AG04450 (cell line): Measurements from ENCODE around the gene COPB2. TPM values are rescaled to one million over a fixed set of nuclear protein-coding genes. Genes with fewer than 3 reads are reported as not detected.

Source experiments
- CTCF ChIA-PET: fragments of 300-600, 350-600 bp; formaldehyde crosslinking; extraction: SDS; loops from one replicate; lab custom pipeline; 2022; ENCODE audit warnings: antibody characterized with exemption, inconsistent platforms; lab: Charles Lee
- POLR2A ChIA-PET: fragments of 350-600 bp; formaldehyde crosslinking; extraction: SDS; loops from one replicate; lab custom pipeline; 2021; ENCODE audit warnings: antibody characterized with exemption, inconsistent platforms; lab: Yijun Ruan, JAX
- DNase-seq: peaks from one replicate; pipeline ENCODE4 v3.0.0-alpha.2; 2011; ENCODE audit warnings: low read depth, low spot score
- H3K27ac ChIP-seq: one replicate; pipeline ENCODE4 v1.5.1; 2012; ENCODE audit warnings: low read depth, low read length, control low read depth
- H3K27me3 ChIP-seq: one replicate; pipeline ENCODE4 v1.6.0; 2012; ENCODE audit warnings: low read length; ENCODE audit not compliant: control insufficient read depth, insufficient read depth
- H3K4me3 ChIP-seq: 2 replicates; pipeline ENCODE4 v1.5.1; 2011; ENCODE audit warnings: mild to moderate bottlenecking, low read depth, low read length, control low read depth
- H3K9me3 ChIP-seq: 2 replicates; pipeline ENCODE4 v1.5.1; 2012; ENCODE audit warnings: low read length; ENCODE audit not compliant: control insufficient read depth, insufficient read depth
- polyA plus RNA-seq: library from polyadenylated mRNA; depleted of rRNA; stranded (reverse); fragments of >200 nt; gene quantifications from 2 replicates; pipeline ENCODE4 v1.2.3, GENCODE V29; 2011
- TF ChIP-seq, protein P1 (sequence below): IDR thresholded peaks from 2 replicates; pipeline ENCODE4 v1.5.1; 2011; ENCODE audit warnings: low read depth, low read length, control low read depth, inconsistent platforms

COPB2 gene
- polyA plus RNA-seq, 1 experiment, result 331 TPM

DNA sequence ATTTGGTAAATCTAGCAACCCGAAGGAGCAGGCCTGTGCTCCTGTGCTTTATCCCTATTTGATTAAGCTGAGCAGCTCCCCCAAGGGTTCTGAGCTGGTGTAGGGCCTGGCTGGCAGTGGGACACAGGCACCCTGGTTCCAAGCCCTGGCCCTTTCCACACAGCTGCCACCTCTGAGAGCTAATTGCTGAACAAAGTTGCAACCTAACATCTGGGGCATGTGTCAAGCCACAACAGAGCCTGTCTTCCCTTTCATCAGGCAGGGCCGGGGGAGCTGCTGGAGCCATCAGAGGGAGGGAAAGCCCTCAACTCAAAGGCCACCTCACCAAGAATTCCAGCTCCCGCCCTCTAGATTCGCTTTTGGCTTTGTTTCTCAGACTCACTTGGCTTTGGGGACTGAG is 62.7 kb downstream of the COPB2 start:
- ChIA-PET POLR2A (no interaction called here), CTCF (interaction anchor here (0.5 to 2.9 kb wide), 6 partner anchors 11 to 411 kb away, joined by 3 to 19 read pairs (median 4); no protein-coding TSS in a partner anchor)
- H3K9me3 ChIP-seq, result peaks cover 4% of the 10 kb centered on the region; the same call in 1 of the 2 replicates
- TF ChIP-seq, protein P1, sequence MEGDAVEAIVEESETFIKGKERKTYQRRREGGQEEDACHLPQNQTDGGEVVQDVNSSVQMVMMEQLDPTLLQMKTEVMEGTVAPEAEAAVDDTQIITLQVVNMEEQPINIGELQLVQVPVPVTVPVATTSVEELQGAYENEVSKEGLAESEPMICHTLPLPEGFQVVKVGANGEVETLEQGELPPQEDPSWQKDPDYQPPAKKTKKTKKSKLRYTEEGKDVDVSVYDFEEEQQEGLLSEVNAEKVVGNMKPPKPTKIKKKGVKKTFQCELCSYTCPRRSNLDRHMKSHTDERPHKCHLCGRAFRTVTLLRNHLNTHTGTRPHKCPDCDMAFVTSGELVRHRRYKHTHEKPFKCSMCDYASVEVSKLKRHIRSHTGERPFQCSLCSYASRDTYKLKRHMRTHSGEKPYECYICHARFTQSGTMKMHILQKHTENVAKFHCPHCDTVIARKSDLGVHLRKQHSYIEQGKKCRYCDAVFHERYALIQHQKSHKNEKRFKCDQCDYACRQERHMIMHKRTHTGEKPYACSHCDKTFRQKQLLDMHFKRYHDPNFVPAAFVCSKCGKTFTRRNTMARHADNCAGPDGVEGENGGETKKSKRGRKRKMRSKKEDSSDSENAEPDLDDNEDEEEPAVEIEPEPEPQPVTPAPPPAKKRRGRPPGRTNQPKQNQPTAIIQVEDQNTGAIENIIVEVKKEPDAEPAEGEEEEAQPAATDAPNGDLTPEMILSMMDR, result no peak
- DNase-seq, result no peak
- H3K4me3 ChIP-seq, result no peak overlapping the region
- H3K27me3 ChIP-seq, result peaks cover 13% of the 10 kb centered on the region
- no peak overlapping the region for H3K27ac ChIP-seq

DNA sequence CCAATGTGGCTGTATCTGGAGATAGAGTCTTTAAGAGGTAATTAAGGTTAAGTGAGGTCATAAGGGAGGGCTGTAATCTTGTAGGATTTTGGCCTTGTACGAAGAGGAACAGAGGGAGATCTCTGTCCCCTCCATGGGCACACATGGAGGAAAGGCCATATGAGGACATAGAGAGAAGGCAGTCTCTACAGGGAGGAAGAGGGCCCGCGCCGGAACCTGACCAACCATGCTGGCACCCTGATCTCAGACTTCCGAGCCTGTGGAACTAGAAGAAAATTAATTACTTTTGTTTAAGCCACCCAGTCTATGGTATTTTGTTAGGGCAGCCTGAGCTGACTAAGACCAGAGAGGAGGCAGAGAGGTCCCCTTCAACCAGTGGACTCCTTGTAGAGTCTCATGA is 63.3 kb downstream of the COPB2 start:
- TF ChIP-seq, protein P1, result no peak
- ChIA-PET POLR2A (no interaction called here), CTCF (interaction anchor here (1.0 to 2.9 kb wide), 5 partner anchors 10 to 402 kb away, joined by 3 to 19 read pairs (median 5); no protein-coding TSS in a partner anchor)
- Histone ChIP-seq H3K27me3 (peaks cover 9% of the 10 kb centered on the region), H3K9me3 (peaks cover 4% of the 10 kb centered on the region; the same call in 1 of the 2 replicates), H3K27ac (no peak overlapping the region), H3K4me3 (no peak overlapping the region)
- DNase-seq, result no peak

DNA sequence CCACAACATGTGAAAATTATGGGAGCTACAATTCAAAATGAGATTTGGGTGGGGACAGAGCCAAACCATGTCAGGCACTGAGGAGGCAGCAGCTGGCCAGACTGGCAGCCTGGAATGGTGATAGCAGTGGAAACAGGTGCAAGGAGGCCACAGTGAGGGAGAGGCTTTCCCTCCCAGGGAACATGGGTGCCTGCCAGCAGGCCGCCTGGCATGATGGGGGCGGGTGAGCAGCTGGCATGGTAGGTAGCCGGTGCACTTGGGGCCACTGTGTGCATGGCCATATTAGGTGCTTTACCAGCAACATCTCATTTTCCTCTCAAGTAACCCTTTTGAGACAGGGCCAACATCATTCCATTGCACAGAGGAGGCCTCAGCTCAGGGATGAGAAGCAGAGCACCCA is 63.9 kb downstream of the COPB2 start:
- Histone ChIP-seq H3K9me3 (peaks cover 4% of the 10 kb centered on the region; the same call in 1 of the 2 replicates), H3K27me3 (peaks cover 5% of the 10 kb centered on the region), H3K4me3 (no peak overlapping the region), H3K27ac (no peak overlapping the region)
- POLR2A ChIA-PET, result no interaction called here
- TF ChIP-seq, protein P1, result no peak
- CTCF ChIA-PET, result interaction anchor here (1.2 to 2.9 kb wide), 3 partner anchors 28 to 402 kb away, joined by 3 to 19 read pairs (median 6); no protein-coding TSS in a partner anchor
- no peak for DNase-seq

DNA sequence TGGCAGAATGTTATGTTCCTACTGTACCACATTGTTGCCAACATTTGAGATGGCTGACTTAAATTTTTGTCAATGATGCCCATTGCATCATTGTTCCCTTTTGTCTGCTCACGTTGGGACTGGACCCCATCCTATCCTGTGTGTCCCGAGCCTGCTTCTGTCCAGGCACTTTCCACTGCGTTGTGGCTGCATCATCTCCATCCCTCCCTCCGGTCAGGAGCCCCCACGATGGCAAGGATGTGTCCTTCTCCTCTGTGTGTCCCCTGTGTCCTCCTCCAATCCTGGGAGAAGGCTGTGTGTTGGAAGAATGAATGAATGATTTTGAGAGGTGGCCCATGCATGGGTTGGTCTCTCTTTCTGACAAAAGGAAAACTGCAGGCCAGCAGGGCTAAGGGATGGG is 65.0 kb downstream of the COPB2 start:
- TF ChIP-seq, protein P1, result no peak
- H3K27ac ChIP-seq, result no peak overlapping the region
- ChIA-PET CTCF (interaction anchor here (2.9 kb wide), 1 partner anchor 212 kb away, joined by 19 read pairs; no protein-coding TSS in a partner anchor), POLR2A (no interaction called here)
- peaks cover 5% of the 10 kb centered on the region for H3K27me3 ChIP-seq
- DNase-seq, result no peak
- H3K9me3 ChIP-seq, result peaks cover 4% of the 10 kb centered on the region; the same call in 1 of the 2 replicates
- H3K4me3 ChIP-seq, result no peak overlapping the region

DNA sequence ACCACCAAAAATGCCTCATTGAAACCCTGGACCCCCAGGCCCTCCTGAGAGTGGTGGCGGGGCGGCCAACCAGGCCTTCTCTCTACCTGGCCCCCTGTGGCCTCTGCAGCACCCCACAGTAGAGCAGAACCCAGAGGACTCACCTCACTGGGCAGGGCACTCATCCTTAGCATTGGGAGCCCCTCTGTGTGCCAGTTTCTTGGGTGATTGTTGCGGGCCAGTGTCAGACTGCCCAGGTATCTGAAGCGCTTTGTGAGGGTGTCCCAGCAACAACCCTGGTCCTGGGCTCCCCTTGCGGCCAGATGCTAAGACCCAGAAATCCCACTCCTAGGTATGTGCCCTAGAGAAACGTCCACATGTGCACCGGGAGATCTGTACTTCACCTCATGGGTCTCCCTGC is 66.3 kb downstream of the COPB2 start:
- peaks cover 4% of the 10 kb centered on the region; the same call in 1 of the 2 replicates for H3K9me3 ChIP-seq
- H3K4me3 ChIP-seq, result no peak overlapping the region
- H3K27me3 ChIP-seq, result peaks cover 5% of the 10 kb centered on the region
- H3K27ac ChIP-seq, result no peak overlapping the region
- no peak for DNase-seq
- POLR2A ChIA-PET, result no interaction called here
- TF ChIP-seq, protein P1, result no peak
- CTCF ChIA-PET, result interaction anchor here (1.9 kb wide), 1 partner anchor 211 kb away, joined by 7 read pairs; no protein-coding TSS in a partner anchor
